ENCODE data around the gene IFI27L2.

The IFI27L2 gene

DNA sequence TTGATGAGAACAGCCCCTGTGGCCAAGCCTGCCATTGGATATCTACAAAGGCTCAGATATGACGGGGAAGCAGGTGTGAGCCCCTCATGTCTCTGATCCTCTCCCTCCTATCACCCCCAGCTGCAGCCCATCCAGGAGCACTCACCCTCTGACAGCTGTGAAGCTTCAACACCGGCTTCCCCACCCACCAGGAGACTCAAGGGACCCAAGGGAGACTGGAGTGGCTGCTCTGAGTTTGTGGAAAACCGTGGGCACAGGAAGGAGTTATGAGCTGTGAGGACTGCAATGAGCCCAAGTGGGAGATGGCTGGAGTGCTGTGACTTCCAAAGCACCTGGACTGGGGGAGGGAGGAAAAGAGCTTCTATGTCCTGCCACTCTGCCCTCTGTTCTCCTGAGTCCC, 7.9 kb downstream of the IFI27L2 start:
- no peak for DNase-seq

DNA sequence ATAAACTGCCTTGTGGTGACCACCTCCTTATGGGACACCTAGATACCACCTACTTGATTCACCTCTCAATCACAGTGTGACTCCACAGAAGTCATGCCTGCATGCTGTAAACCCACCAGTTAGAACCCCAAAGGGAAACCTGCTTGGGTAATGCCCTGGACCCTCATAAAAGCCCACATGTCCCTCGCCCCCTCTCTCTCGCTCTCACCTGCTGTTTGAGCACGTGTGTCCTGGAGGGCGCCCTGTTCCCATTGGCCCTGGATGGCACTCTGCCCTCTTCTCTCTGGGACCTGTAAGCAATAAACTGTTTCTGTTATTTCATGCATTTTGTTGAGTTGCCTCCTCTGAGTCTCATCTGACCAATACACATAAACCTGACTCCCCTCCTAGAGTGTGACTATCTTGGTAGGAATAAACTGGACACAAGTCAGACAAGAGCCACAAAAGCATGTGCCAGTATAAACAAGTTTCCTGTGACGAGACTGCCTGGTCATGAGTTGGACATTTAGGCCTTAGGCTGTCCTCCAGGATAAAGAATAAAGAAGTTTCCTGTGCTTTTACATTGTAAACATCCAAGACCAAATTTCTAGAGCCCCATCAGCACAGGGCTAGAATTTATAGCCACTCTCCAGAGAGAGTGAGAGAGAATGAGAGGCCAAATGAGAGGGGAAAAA, 8.6 kb downstream of the IFI27L2 start:
- DNase-seq: no peak

DNA sequence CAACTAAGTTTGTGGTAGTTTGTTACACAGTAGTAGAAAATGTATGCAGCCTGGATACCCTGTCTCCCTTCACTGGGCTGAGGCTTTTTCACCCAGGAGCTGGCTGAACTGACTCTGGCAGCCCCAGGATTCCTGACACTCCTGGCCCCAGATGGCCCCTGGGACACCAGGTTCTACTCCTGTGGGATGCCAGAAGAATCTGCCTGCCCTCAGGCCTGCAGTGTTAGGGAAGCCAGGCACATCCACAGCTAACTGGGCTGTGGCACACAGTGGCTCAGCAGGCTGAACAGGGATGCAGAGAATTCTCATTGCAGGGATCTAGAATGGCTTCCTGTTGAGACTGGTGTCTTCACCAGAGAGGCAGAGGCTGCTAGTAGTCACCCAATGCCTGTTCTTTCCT, 10.3 kb downstream of the IFI27L2 start:
- no peak for DNase-seq

DNA sequence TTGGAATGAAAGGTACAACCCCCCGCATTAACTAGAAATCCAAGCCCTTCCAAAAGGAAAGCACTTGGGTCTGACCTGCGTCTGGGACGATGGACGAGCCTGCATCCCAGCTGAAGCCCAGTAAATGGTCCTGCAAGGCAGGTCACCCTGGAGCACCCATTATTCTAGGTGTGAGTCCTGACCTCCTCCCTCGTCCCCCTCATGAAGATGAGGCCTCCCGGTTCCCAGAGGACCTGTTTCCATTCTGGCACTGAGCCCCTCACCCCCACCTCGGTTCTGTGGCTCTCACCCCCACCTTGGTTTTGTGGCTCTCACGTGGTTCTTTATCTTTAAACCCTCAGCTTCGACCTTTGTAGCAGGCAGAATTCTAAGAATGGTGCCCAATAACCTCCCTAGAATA, 11.5 kb downstream of the IFI27L2 start:
- DNase-seq: no peak

DNA sequence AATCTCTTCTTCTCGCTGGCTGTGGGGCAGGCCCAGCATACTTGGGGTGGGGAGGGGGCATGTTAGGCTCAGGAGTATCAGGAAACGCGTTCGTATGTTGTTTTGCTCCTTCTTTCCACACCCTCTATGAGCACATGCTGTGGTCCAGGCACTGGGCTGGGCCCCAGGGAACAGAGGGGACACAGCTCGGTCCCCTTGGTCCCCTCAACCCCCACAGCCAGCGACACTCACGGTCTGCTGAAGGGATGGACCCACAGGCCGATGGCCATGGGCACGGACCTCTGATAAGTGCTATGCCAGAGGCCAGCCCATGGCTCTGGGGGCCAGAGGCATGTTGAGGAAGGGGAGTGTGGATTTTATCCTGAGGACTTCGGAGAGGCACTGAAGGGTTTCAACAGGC, 12.7 kb downstream of the IFI27L2 start:
- DNase-seq: no peak

DNA sequence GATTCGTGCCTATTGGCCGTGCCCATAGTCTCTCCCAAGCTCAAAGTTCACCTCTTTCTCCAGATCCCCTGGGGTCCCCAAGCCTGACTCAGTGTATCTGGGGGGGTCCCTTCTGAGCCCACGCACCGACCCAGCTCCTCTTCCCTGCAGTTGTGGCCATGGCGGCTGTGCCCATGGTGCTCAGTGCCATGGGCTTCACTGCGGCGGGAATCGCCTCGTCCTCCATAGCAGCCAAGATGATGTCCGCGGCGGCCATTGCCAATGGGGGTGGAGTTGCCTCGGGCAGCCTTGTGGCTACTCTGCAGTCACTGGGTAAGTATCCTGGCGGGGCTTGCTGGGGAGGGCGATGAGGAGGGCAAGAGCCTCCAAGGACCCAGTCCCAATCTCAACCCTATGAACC, 13.8 kb downstream of the IFI27L2 start:
- DNase-seq: no peak

DNA sequence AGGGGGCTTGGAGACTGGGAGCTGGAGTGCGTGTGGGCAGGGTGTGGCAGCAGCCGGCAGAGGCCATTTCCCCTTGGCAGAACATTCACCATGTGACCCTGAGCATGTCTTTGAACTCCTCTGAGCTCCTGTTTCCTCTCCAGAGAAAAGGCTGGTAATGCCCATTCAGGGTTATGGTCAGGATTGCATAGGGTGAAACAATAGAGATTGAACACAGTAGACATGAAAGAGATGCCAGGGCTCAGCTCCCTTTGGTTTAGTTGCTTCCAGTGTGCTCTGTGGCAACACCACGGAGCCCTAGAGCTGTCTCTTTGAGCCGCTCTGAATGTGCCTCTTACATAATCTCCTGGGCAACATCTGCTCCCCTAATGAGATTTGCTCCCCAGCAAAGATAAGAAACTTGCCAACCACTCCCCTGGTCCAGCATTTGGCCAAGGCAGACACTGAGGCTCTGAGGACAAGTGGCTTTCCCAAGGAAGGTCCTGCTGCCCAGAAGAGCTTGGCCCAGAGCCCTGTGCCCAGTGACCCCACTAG, 14.3 kb downstream of the IFI27L2 start:
- no peak for DNase-seq

DNA sequence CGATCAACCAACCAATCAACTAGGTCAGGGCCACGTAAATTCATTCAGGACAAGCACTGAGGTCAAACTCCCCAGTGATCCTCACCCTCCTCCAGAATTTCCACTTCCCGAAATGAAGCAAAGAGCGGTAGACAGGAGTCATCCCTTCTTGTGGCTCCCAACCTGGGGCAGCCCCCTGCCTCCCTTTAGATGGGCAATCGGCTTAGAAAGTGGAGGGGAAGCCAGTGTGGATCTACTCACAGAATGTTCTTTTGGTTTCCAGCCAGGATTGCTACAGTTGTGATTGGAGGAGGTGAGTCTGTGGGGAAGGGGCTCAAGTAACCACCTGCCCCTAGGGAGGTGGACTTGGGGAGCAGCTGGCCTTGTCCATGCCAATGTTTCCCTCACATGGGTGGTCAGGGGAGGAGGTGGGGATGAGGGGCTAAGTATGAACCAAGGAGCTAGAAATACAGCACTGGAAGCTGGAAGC, 14.8 kb downstream of the IFI27L2 start:
- DNase-seq: no peak

DNA sequence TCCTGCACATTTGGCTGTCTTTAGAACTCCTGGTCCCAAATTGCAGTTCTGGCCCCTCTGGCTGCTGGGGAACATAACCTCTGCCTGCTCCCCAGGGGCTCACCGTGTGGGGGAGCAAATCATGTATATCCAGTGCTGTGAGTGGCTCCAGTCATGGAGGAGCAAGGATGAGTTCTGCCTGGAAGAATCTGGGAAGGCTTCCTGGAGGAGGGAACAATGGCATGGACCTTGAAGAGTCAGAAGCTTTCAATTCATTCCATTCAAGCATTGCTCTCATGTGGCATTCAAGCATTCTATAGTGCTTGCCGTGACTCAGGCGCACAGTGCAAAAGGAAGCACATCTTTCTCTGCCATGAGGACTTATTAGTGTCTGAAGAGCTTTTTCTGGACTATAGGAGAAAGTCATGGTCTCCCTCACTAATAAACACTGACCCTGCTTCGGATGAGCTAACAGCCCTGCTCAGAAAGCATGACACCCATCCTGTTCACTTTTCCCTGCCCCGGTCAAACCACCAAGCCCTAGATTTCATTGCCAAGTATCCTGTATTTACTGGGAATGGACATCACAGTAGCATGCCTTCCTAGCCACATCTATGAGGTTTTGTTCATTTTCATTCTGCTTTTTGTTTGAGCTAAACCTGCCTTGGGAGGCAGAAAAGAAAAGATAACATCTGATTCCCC, 15.4 kb downstream of the IFI27L2 start:
- DNase-seq: no peak

DNA sequence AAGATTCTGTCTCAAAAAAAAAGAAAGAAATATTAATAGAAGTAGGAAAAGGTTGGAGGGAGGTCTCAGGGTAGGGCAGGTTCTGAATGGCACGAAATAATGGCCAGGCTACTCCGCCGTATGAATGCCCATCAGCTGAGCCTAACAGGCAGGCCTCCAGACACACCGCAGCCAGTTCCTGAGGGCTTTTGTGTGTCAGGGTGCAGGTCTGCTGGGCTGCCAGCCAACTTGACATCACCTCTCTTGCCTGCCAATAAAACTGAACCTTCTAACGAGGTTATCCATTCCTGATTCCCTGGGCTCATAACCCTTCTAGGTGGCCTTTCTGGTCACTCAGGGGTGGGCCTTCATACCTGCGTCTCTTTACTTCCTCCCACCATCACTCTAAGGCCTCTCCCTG, 15.9 kb downstream of the IFI27L2 start:
- no peak for DNase-seq

DNA sequence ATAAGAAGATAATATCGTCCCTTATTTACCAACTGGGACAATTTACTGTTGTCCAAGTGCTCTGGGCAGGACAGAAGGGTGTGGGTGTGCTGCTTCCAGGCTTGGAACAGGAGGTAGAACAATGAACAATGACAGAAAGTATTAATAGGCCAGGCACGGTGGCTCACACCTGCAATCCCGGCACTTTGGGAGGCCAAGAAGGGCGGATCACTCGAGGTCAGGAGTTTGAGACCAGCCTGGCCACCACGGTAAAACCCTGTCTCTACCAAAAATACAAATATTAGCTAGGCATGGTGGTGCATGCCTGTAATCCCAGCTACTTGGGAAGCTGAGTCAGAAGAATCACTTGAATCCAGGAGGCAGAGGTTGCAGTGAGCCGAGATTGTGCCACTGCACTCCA, 16.3 kb downstream of the IFI27L2 start:
- DNase-seq: no peak

DNA sequence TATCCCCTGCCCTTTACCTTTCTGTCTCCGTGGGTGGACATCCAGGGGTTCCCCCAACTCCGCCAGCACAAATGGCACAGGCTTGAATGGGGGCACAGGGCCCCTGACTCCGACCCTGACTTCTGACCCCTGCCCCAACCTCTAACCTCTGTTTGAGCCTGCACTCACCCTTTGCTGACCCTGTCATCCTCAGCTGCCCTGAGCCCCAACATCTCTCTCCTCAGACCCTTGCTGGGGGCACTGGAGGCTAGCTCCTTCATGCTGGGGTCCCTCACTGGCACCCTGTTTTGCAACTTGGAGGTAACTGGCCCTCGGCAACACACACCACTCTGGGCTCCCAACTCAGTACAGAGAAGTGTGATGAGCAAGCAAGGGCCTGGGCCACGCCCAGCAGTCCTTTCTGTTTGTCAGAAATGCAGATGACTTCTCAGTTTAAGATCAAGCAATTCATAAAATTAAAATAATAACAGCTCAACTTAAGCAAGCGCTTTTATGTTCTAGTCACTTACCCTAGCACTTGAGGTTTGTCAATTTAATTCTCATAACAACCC, 16.8 kb downstream of the IFI27L2 start:
- no peak for DNase-seq

DNA sequence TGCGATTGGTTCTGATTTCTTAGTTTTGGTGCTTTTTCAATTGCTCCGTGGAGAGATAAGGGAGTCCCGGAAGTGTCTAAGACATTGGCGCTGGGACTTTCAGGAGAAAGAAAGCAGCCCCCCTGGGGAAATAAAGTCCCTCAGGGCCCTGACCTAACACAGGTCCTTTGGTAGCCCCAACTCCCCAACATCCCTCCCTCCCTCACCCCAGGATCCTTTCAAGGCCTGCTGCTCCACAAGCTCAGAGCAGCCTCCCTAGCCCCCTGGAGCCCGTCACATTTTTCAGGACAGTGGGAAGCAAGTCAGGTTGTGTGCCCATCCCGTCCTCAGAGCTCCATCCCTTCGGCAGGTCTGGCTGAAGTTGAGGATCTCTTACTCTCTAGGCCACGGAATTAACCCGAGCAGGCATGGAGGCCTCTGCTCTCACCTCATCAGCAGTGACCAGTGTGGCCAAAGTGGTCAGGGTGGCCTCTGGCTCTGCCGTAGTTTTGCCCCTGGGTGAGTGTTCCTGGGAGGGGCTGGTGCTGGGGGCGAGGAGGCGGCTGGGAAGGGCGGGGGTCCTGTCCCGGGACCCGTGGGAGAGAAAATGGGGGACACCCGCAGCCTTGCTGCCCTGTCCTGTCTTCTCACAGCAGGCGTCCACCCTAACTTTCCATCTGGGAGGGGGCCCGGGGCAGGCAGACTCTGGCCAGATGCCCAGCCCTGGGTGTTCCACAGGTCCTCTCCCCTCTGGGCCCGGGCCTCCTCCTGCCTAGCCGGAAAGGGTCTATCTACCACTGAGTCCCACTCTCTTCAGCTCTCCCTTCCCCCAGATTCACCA, 17.9 kb downstream of the IFI27L2 start:
- DNase-seq: no peak

DNA sequence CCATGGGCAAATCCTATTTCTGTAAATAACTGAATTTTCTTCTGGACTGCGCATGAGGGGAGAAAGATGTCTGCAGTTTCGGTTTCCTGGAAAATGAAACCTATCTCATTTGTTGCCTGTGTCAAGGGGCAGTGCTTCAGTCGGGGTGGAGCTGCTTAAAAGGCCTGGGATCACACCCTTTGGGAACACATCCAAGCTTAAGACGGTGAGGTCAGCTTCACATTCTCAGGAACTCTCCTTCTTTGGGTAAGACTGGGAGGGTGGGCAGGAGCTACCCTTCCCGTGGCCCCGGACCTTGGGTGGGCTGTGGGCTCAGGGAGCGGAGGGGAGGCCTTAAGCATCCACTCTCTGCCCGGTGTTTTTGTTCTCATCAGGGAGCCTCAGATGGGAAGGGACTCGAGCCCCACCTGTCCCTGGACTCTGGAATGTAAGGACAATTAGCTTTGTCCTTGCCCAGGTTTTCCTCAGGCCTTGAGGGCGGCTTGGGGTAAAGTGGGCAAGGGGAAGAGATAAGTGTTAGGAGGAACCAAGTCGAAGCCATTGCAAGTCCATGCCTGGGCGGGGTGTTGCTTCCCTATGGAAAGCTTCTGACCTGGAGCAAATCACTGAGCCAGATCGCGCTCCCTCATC, 18.7 kb downstream of the IFI27L2 start, which contains the start of gene IFI27:
IFI27 (plus strand) TSS at position 185 of the 630 bp plus-strand sequence.
- no peak for DNase-seq

DNA sequence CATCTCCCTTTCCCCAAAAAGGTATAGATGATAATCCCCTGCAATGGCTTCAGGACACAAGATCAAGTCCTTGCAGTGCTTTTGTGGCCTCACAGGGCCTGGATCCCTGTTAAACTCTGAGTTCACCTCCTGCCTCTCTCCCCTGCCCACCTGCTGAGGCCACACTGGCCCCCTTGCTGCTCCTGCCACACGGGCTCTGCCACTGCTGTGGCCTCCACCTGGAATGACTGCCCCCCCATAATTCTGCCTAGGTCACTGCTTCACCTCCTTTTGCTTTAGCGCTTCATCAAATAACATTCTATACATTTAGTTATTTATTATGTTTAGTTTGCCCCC, 19.5 kb downstream of the IFI27L2 start:
- no peak for DNase-seq

DNA sequence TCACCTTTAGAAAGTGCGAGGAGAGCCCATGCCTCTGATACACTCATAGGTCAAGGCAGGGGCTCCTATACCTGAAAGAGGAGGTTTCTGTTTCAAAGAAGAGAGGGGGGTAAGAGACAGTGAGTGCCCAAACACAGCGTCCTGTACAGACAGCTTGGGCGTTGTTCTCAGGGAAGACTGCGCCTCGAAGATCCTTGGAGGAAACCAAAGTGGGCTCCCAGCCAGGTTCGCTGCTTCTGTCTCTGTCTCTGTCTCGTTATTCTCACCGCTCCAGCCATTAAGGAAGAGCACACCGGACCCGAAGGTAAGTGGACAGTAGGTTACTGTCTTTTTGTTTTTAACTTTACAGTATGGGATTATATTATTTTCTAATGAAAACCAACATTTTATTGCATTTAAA, 24.7 kb downstream of the IFI27L2 start:
- no peak for DNase-seq

DNA sequence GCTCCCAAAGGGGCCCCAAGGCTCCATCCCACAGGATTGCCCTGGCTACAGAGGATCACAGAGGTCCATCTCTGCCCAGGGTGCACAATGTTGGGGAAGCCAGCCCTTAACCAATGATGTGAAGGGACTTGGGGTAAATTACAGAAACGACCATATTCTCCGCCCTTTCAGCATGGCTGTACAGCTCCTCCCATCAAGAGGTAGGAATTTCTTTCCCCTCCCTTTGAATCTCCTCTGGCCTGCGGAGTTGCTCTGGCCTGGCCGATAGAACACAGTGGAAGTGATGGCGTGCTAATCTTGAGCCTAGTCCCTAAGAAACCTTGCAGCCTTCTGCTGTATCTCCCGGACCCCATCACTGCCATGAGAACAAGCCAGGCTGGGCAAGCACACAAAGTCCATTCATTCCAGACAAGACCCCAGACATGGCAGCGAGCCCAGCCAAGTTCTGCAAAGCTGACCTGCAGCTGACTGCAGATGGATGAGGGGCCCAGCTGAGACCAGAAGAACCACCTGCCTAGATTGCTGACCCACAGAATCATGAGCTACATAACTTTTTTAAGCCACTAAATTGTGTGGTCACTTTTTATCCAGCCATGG, 25.8 kb downstream of the IFI27L2 start:
- no peak for DNase-seq

DNA sequence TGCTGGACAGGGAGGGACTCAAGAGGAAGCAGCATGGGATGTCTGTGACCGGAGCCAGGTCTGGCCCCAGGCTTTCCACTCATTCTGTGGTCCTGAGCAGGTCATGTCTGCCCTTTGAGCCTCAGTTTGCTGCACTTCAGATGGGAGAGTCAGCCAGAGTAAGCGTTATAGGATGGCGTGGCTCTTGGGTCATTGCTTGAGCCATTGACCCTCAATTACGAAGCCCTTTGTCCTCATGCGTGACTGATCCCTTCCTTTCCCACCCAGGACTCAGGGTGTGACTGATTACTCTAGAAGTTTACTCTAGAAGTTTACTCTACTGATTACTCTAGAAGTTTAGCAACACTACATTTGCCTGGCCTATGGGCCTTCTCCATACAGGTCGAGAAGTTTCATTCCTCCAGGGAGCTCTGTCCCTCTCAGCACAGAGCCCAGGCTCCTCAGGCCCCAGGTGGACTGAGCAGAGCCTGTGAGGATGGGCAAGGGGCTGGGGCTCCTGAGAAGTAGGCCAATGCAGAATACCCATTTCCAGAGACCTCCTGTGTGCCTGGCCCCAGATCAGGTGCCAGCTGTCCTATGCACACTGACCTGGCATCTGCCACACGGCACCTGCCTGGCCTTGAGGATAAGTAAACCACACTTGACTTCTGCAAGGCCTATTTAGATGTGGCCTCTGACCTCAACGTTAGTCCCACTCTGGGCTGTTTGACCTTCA, 26.5 kb downstream of the IFI27L2 start:
- no peak for DNase-seq

DNA sequence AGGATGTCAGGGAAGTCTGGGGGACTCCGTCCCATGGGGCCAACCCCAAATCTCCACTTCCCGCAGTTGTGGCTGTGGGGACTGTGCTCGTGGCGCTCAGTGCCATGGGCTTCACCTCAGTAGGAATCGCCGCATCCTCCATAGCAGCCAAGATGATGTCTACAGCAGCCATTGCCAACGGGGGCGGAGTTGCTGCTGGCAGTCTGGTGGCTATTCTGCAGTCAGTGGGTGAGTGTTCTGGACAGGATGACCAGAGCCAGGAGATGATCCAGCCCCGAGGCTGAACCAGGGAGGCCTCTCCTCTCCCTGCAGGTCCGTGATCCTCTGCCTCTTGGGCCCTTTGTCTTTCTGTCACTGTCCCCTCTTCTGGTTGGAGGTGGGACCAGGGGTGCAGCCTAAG, 27.7 kb downstream of the IFI27L2 start:
- DNase-seq: no peak

DNA sequence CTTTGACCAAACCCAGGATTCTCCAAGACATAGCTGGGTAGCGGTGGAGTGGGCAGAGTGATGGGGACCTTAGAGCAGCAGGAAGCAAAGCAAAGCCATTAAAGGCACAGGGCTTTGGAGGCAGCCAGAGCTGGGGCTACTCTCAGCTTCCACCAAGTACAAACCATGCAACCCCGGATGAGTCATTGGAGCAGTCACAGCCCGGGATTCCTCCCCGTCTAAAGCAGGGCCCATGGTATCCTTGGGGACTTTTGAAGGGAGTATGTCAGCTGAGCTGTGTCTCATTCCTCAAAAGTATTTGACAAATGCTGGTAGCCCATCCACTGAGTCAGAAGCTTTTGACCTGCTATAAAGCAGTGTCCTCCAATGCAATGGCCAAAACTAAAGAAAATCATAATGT, 28.6 kb downstream of the IFI27L2 start:
- no peak for DNase-seq

DNA sequence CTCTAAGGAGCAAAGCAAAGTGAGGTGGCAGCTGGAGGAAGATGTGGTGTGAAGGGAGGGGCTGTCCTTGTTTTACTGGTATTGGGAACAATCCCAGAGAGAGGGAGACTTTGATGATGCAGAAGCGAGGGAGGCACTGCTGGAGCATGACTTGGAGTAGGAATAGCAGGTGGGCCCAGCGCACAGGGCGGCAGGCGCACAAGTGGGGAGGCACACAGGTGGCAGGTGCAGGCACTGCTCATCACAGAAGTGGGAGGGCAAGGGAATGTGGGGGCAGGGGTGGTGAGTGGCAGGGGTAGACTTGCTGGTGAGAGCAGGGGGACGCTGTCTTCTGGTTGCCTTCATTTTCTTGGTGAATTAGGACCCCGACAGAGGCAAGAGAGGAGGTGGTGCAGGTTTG, 30.4 kb downstream of the IFI27L2 start:
- DNase-seq: no peak

Measured in NCI-H2081 treated with DMSO at 0.1 percent for 48 hours (cell line).